Measurements from ENCODE around the gene PHTF2.

Gene PHTF2

GRCh38 chr7:77786018-77786417 lies 12.6 kb upstream of the PHTF2 start:
- H3K4me3 ChIP-seq (ENCODE audit: low read length): no peak overlapping the region
- no peak overlapping the region for H3K27ac ChIP-seq (ENCODE audit: low read depth, low read length)
- H3K36me3 ChIP-seq (ENCODE audit: control insufficient read depth, low read length): peaks cover 17% of the 10 kb centered on the region
- H3K9me3 ChIP-seq (ENCODE audit: control insufficient read depth, insufficient read depth, low read length): no peaks in the 10 kb centered on the region
- H4K20me1 ChIP-seq (ENCODE audit: control insufficient read depth, insufficient read depth, low read depth, low read length): no peaks in the 10 kb centered on the region; the same call in 1 of the 2 replicates
- H3K79me2 ChIP-seq (ENCODE audit: control insufficient read depth, low read length): no peaks in the 10 kb centered on the region
- TF ChIP-seq CTCF (IDR thresholded peaks at IDR 0.05; ENCODE audit: low read depth, low read length, poor library complexity, severe bottlenecking): no peak
- no peak for TF ChIP-seq EZH2phosphoT487 (IDR thresholded peaks at IDR 0.05; ENCODE audit: borderline replicate concordance, low read length)
- H3K27me3 ChIP-seq (ENCODE audit: control insufficient read depth, low read length): no peaks in the 10 kb centered on the region
- no peak overlapping the region for H3K4me2 ChIP-seq (ENCODE audit: low read length)
- H3K4me1 ChIP-seq (ENCODE audit: control insufficient read depth, low read length): peaks cover 17% of the 10 kb centered on the region
- H3K9me2 ChIP-seq (replicated peaks; ENCODE audit: control insufficient read depth, low read length): no peaks in the 10 kb centered on the region
- peaks cover 13% of the 10 kb centered on the region; the same call in 1 of the 2 replicates for H3F3A ChIP-seq (ENCODE audit: control insufficient read depth, insufficient read depth)

- no peaks in the 10 kb centered on the region for H3K79me2 ChIP-seq (ENCODE audit: control insufficient read depth, low read length)
- no peak overlapping the region for H3K27ac ChIP-seq (ENCODE audit: low read depth, low read length)
- peaks cover 17% of the 10 kb centered on the region for H3K4me1 ChIP-seq (ENCODE audit: control insufficient read depth, low read length)
- H3K27me3 ChIP-seq (ENCODE audit: control insufficient read depth, low read length): no peaks in the 10 kb centered on the region
- H3K9me2 ChIP-seq (replicated peaks; ENCODE audit: control insufficient read depth, low read length): no peaks in the 10 kb centered on the region
- H3K36me3 ChIP-seq (ENCODE audit: control insufficient read depth, low read length): peaks cover 13% of the 10 kb centered on the region
- H3K4me3 ChIP-seq (ENCODE audit: low read length): no peak overlapping the region
- no peak overlapping the region for H3K4me2 ChIP-seq (ENCODE audit: low read length)
- no peaks in the 10 kb centered on the region; the same call in 1 of the 2 replicates for H4K20me1 ChIP-seq (ENCODE audit: control insufficient read depth, insufficient read depth, low read depth, low read length)
- peaks cover 20% of the 10 kb centered on the region for H3F3A ChIP-seq (ENCODE audit: control insufficient read depth, insufficient read depth)
- TF ChIP-seq CTCF (IDR thresholded peaks at IDR 0.05; ENCODE audit: low read depth, low read length, poor library complexity, severe bottlenecking): no peak
- no peak for TF ChIP-seq EZH2phosphoT487 (IDR thresholded peaks at IDR 0.05; ENCODE audit: borderline replicate concordance, low read length)
- H3K9me3 ChIP-seq (ENCODE audit: control insufficient read depth, insufficient read depth, low read length): no peaks in the 10 kb centered on the region
Observed at GRCh38 chr7:77786741-77787140, 11.8 kb upstream of the PHTF2 start.

- peaks cover 9% of the 10 kb centered on the region for H3K36me3 ChIP-seq (ENCODE audit: control insufficient read depth, low read length)
- no peak overlapping the region for H3K4me2 ChIP-seq (ENCODE audit: low read length)
- no peaks in the 10 kb centered on the region for H3K9me2 ChIP-seq (replicated peaks; ENCODE audit: control insufficient read depth, low read length)
- H3F3A ChIP-seq (ENCODE audit: control insufficient read depth, insufficient read depth): peaks cover 26% of the 10 kb centered on the region
- no peaks in the 10 kb centered on the region for H3K79me2 ChIP-seq (ENCODE audit: control insufficient read depth, low read length)
- H4K20me1 ChIP-seq (ENCODE audit: control insufficient read depth, insufficient read depth, low read depth, low read length): peaks cover 6% of the 10 kb centered on the region; the same call in 1 of the 2 replicates
- peaks cover 12% of the 10 kb centered on the region for H3K4me1 ChIP-seq (ENCODE audit: control insufficient read depth, low read length)
- no peak overlapping the region for H3K27ac ChIP-seq (ENCODE audit: low read depth, low read length)
- no peaks in the 10 kb centered on the region for H3K27me3 ChIP-seq (ENCODE audit: control insufficient read depth, low read length)
- H3K9me3 ChIP-seq (ENCODE audit: control insufficient read depth, insufficient read depth, low read length): no peaks in the 10 kb centered on the region
- H3K4me3 ChIP-seq (ENCODE audit: low read length): no peak overlapping the region
- no peak for TF ChIP-seq CTCF (IDR thresholded peaks at IDR 0.05; ENCODE audit: low read depth, low read length, poor library complexity, severe bottlenecking)
- TF ChIP-seq EZH2phosphoT487 (IDR thresholded peaks at IDR 0.05; ENCODE audit: borderline replicate concordance, low read length): no peak
Observed at GRCh38 chr7:77788327-77788902, 10.2 kb upstream of the PHTF2 start.
